SK-N-SH (cell line): Measurements from ENCODE around the gene A4GALT.

Experiments
- CTCF ChIP-seq: fragments of 200-600 bp; sonication (generic); IDR thresholded peaks from 2 replicates; pipeline ENCODE4 v1.6.1; 2017; ENCODE audit warnings: antibody characterized with exemption, mild to moderate bottlenecking, moderate library complexity
- POLR2AphosphoS5 ChIP-seq: IDR thresholded peaks from 2 replicates; pipeline ENCODE4 v1.6.1; 2012; ENCODE audit warnings: low read depth, low read length
- YY1 ChIP-seq: IDR thresholded peaks from 2 replicates; pipeline ENCODE4 v1.4.0; 2012; ENCODE audit warnings: low read depth, mild to moderate bottlenecking

GRCh38 chr22:42643634-42644421, 76.8 kb downstream of the A4GALT start:
- TF ChIP-seq CTCF = no peak
- no peak for TF ChIP-seq POLR2AphosphoS5
- no peak for TF ChIP-seq YY1
